ENCODE measurements around the gene COQ2.
A peak's percentile ranks its signal among the peaks of the same experiment; 100 is the strongest.

Gene COQ2

GRCh38 chr4:83224502-83225197, 59.9 kb downstream of the COQ2 start:
- H3K4me3 ChIP-seq (ENCODE audit: low read depth, low read length), result no peak overlapping the region
- no peak for TF ChIP-seq CTCF (IDR thresholded peaks at IDR 0.05; ENCODE audit: borderline replicate concordance, insufficient read depth, low read depth, low read length)

GRCh38 chr4:83223781-83224180, 60.8 kb downstream of the COQ2 start:
- no peak overlapping the region for H3K4me3 ChIP-seq (ENCODE audit: low read depth, low read length)
- no peak for TF ChIP-seq CTCF (IDR thresholded peaks at IDR 0.05; ENCODE audit: borderline replicate concordance, insufficient read depth, low read depth, low read length)

- TF ChIP-seq CTCF (IDR thresholded peaks at IDR 0.05; ENCODE audit: borderline replicate concordance, insufficient read depth, low read depth, low read length), result no peak
- H3K4me3 ChIP-seq (ENCODE audit: low read depth, low read length), result no peak overlapping the region
These were observed 62.6 kb downstream of the COQ2 start for GRCh38 chr4:83221897-83222441.

GRCh38 chr4:83219344-83220331, 65.0 kb downstream of the COQ2 start:
- H3K4me3 ChIP-seq (ENCODE audit: low read depth, low read length), result peak overlapping the region; percentile 19
- TF ChIP-seq CTCF (IDR thresholded peaks at IDR 0.05; ENCODE audit: borderline replicate concordance, insufficient read depth, low read depth, low read length), result no peak

- H3K4me3 ChIP-seq (ENCODE audit: low read depth, low read length), result no peak overlapping the region
- no peak for TF ChIP-seq CTCF (IDR thresholded peaks at IDR 0.05; ENCODE audit: borderline replicate concordance, insufficient read depth, low read depth, low read length)
These were observed 66.7 kb downstream of the COQ2 start for GRCh38 chr4:83217721-83218522.

- H3K4me3 ChIP-seq (ENCODE audit: low read depth, low read length), result no peak overlapping the region
- no peak for TF ChIP-seq CTCF (IDR thresholded peaks at IDR 0.05; ENCODE audit: borderline replicate concordance, insufficient read depth, low read depth, low read length)
These were observed 67.5 kb downstream of the COQ2 start for GRCh38 chr4:83216959-83217683.
